ENCODE results near the gene RAX.
A peak's percentile ranks its signal among the peaks of the same experiment; 100 is the strongest.

Gene RAX

DNA sequence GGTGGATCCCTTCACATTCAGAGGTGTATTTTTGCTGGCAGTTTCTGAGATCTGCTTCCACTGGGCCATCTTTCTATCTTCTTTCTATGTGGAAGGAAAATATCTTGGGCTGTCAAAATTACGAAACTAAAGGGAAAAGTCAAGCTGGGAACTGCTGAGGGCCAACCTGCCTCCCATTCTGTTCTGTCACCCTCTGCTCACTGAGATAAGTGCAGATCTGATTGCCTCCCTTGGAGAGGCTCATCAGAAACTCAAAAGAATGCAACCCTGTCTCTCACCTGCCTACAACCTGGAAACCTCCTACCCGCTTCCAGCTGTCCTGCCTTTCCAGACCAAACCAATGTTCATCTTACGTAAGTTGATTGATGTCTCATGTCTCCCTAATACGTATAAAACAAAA lies 26.5 kb downstream of the RAX start:
- no peak for DNase-seq

GRCh38 chr18:59242906-59243305 lies 30.3 kb downstream of the RAX start:
- DNase-seq = no peak

GRCh38 chr18:59239642-59240041 lies 33.6 kb downstream of the RAX start:
- DNase-seq = no peak

DNA sequence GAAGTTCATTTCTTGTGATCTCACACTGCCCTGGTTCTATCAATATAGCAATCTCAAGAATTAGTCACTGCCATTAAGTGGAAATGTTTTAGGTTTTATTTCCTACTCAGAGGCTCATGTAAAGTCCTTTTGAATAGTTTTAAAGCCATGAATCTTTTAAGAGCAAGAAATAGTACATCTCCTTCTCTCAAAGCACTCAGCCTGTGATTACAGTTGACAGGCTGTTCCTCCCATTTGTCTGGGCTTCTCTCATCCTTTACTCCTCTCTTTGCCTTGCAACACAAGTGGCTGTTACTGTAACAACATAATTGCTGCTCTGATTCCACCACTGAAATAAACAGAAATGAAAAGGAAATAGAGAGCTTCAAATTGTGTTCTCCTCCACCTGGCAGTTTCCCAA lies 34.9 kb downstream of the RAX start:
- DNase-seq = no peak

DNA sequence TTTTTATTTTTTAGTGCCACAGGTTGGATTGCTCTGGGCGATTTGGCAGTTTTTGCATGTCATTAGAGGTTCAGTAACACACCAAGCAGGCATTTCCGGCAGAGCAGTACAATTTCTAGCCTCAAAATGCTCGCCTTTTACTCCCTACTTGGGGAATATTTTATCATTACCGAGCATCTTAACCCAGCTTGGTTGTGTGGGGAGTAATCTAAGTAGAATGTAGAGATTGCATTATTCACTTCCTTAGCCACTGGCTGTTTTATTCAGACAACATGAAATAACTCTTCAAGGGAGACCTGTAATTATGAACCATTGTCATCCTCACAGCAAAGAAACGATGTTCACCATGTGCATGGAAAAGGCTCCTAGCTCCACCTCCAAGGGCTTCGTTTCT lies 40.2 kb downstream of the RAX start:
- DNase-seq = no peak

DNA sequence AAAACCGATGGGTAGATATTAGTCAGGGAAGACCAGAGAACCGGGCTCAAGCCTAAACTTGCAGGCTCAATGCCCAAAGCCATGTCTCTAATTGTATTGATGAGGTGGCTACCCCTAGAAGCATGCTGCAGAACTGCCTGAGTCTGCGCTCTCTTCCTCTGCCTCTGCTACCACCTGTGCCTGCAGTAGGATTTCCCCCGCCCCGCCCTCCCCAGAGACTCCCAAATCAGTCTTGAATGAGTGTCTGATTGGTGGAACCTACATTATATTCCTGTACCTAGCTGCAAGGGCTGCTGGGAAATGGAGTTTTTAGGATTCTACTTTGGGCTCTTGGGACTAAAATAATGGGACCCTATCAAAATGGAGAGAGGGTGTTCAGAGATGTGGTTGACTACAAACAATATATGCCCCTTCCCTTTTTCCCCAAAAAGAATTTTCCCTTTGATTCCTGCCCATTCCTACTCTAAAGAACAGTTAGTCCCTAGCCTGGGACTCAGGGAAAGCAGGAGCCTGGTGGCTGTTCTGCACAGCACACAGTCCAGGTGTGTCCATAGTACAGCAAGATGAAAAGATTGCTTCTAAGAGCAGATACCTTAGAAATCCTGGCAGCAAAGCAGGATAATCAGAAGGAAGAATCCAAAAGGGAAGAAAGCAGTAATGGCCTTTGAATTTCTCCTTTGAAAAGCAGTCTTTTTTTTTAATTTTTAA lies 40.8 kb downstream of the RAX start:
- no peak for DNase-seq

DNA sequence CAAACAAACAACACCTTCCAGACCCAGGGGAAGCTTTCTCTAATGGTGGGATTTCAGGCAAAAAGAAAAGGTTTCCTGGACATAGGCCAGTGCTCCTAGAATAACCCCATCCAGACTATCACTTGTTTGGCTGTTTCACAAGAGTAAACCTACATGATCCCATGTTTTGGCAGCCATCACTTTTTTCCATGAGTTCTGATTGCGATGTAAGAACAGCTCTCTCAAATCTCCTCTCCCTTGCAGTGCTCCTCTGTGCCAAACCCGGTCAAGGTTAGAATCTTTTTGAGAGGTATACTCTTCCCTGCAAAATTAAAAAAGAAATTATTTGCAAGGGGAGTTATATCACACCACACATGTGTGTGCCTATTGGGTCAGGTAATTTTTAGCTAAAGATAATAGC lies 41.4 kb downstream of the RAX start:
- DNase-seq = no peak

DNA sequence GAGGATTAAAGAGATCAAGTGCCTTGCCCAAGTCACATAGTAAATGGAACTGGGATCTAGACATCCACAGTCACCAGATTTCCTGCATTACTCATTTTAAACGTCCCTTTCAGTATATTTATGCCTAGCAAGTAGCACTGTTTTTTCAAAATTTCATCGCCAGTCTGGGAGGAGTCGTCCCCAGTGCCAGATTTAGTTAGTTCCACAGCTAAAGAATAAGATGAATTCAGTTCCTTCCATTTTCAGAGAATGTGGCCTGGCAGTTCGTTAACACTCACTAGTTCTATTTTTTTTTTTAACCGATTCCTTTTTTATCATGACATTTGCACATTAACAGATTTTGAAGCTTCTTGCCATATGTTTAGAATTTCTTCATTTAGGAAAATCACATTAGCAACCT lies 42.1 kb downstream of the RAX start:
- DNase-seq = no peak

DNA sequence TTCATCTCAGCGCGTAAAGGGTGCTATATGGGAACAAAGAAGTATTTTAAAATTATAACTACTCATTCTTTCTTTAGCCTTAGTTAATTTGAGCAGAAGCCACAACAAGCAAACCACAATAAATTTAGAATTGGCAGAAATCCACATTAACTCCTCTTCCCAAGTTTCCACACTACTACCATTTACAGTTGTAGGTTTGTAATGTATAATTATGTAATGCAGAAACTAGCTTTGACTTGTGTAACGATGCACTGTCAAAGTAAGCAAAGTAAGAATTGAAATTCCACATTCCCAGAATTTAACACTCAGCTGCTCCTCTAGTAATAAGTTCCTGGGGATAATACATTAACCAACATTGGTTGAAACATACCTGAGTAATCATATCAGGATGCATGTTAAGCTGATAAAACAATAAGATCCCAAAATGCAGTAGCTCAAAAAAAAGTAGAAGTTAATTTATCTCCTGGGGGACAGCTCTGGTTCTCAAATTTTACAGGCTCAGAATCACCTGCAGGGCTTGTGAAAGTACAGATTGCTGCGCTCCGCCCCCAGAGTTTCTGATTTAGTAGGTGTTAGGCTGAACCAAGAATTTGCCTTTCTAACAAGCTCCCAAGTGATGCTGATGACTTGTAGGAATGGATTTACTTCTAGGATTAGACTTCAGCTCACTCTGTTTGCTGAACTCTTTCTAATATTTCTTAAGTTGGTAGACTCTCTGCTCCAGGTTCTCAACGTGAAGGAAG lies 43.4 kb downstream of the RAX start:
- DNase-seq = no peak

- no peak for DNase-seq
Measured at GRCh38 chr18:59229191-59229590, 44.1 kb downstream of the RAX start.

- DNase-seq = no peak
Measured at GRCh38 chr18:59228351-59228750, 44.9 kb downstream of the RAX start.

DNA sequence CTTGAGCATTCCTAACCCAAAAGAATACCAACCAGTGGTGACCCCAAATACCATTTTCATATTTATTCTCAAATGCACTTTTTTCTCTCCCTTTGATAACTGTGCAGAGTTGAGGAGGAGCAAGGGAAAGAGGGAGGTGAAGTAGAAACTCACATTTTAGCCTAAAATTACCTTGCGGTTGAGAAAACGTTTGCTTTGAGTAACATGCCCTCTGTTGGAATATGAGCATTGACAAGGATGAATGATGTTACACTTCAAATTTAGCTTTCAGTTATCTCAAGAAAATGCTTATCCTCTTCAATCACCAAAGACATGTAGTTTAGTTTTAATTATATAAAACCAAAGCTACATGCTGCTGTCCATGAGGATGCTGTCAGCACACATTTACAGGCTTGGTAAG lies 50.9 kb downstream of the RAX start:
- no peak for DNase-seq

GRCh38 chr18:59220784-59221765 lies 52.2 kb downstream of the RAX start:
- DNase-seq = peak; percentile 38

GRCh38 chr18:59220164-59220783 lies 53.0 kb downstream of the RAX start:
- DNase-seq = peak; percentile 59

- no peak for DNase-seq
Measured at GRCh38 chr18:59219672-59220163, 53.5 kb downstream of the RAX start, which contains the start of gene GRP. TSS of gene GRP (plus strand) at chr18:59220158. CDS start at chr18:59220266, 108 bp downstream.

DNA sequence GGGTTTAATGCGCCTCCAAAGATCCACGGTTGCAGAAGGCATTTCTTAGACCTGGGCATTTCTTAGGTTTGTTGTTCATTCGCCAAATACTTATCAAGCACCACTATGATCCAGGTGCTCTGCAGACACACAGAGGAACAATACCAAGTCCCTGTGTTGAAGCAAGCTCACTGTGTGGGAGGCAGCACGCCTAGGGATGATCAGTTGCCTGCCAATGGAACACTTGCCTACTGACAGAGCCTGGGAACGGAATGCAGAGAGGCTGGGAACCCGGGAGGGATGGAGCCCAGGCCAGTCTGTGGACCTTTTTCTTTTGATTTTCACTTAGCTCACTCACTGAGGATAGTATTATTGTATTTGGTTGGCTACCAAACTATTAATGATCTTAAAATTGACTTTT lies 55.2 kb downstream of the RAX start:
- no peak for DNase-seq
